Measurements from ENCODE around the gene DIP2B. TPM values are rescaled to one million over a fixed set of nuclear protein-coding genes. Genes with fewer than 3 reads are reported as not detected.

Gene DIP2B
- polyA plus RNA-seq, 1 of the 3 experiments (the other 2 are of a cell fraction) = 6.6 TPM

- POLR2A ChIA-PET = no interaction called here
- WGBS (ENCODE audit: low lambda C conversion rate) = 86% methylated on average over 3 of the region's 3 CpGs
- H3K4me2 ChIP-seq = no peak overlapping the region
- no peak overlapping the region for H2AFZ ChIP-seq (ENCODE audit: low read depth)
- TF ChIP-seq, protein P1, sequence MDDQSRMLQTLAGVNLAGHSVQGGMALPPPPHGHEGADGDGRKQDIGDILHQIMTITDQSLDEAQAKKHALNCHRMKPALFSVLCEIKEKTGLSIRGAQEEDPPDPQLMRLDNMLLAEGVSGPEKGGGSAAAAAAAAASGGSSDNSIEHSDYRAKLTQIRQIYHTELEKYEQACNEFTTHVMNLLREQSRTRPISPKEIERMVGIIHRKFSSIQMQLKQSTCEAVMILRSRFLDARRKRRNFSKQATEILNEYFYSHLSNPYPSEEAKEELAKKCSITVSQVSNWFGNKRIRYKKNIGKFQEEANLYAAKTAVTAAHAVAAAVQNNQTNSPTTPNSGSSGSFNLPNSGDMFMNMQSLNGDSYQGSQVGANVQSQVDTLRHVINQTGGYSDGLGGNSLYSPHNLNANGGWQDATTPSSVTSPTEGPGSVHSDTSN (IDR thresholded peaks at IDR 0.05) = no peak
- TF ChIP-seq FOXM1 (IDR thresholded peaks at IDR 0.05; ENCODE audit: low read depth) (no peak), GATA2 (CRISPR knock-in tag; IDR thresholded peaks at IDR 0.05) (no peak), POLR2AphosphoS5 (IDR thresholded peaks at IDR 0.05; ENCODE audit: low read depth, low read length) (no peak)
- peaks cover 0 to 8% of the 10 kb centered on the region in 2 experiments; a peak in 1 of 4 replicates for H3K4me1 ChIP-seq (ENCODE audit: control insufficient read depth in 1 of 2, insufficient read depth in 2 of 2, low read depth in 1 of 2, low read length in 1 of 2)
- H3K27me3 ChIP-seq (ENCODE audit: insufficient read depth) = no peaks in the 10 kb centered on the region
- no peak overlapping the region for H3K4me3 ChIP-seq (ENCODE audit: low read depth in 2 of 2, low read length in 1 of 2)
- H3K36me3 ChIP-seq (replicated peaks in 1 of 2; ENCODE audit: control insufficient read depth in 1 of 2, insufficient read depth in 2 of 2, low read length in 1 of 2) = no peaks in the 10 kb centered on the region
- H3K27ac ChIP-seq (ENCODE audit: low read depth in 2 of 2, low read length in 1 of 2) = no peak overlapping the region
- DNase-seq = no peak
- CTCF ChIA-PET = no interaction called here
- peaks cover 56% of the 10 kb centered on the region for H3K79me2 ChIP-seq (ENCODE audit: insufficient read depth)
- no peaks in the 10 kb centered on the region for H3K9me2 ChIP-seq
- H4K20me1 ChIP-seq (ENCODE audit: insufficient read depth) = no peaks in the 10 kb centered on the region
- H3F3A ChIP-seq (replicated peaks; ENCODE audit: insufficient read depth) = peaks cover 9% of the 10 kb centered on the region
- H3K9me3 ChIP-seq = no peaks in the 10 kb centered on the region
- no peak overlapping the region for H3K9ac ChIP-seq
Measured at GRCh38 chr12:50564948-50565297, 60.1 kb downstream of the DIP2B start.

DNA sequence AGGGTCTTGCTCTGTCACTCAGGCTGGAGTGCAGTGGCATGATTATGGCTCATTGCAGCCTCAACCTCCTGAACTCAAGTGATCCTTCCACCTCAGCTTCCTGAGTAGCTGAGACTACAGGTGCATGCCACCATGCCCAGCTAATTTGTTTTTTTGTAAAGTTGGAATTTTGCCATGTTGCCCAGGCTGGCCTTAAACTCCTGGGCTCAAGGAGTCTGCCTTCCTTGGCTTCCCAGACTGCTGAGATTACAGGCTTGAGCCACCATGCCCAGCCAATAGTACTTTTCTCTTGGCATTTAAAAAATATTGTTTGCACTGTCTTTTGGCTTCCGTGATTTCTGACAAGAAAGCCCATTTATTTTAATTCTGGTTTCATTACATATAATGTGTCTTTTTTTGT is 61.3 kb downstream of the DIP2B start:
- H2AFZ ChIP-seq (ENCODE audit: low read depth) = no peak overlapping the region
- 100% methylated on average over 1 of the region's 1 CpG for WGBS (ENCODE audit: low lambda C conversion rate)
- no peaks in the 10 kb centered on the region for H3K36me3 ChIP-seq (replicated peaks in 1 of 2; ENCODE audit: control insufficient read depth in 1 of 2, insufficient read depth in 2 of 2, low read length in 1 of 2)
- H3F3A ChIP-seq (replicated peaks; ENCODE audit: insufficient read depth) = peaks cover 7% of the 10 kb centered on the region
- H3K27ac ChIP-seq (ENCODE audit: low read depth in 2 of 2, low read length in 1 of 2) = no peak overlapping the region
- H3K27me3 ChIP-seq (ENCODE audit: insufficient read depth) = no peaks in the 10 kb centered on the region
- no peaks in the 10 kb centered on the region for H3K9me3 ChIP-seq
- ChIA-PET POLR2A (no interaction called here), CTCF (no interaction called here)
- no peak overlapping the region for H3K9ac ChIP-seq
- no peaks in the 10 kb centered on the region for H3K9me2 ChIP-seq
- H4K20me1 ChIP-seq (ENCODE audit: insufficient read depth) = no peaks in the 10 kb centered on the region
- DNase-seq = no peak
- H3K4me3 ChIP-seq (ENCODE audit: low read depth in 2 of 2, low read length in 1 of 2) = no peak overlapping the region
- H3K79me2 ChIP-seq (ENCODE audit: insufficient read depth) = peaks cover 62% of the 10 kb centered on the region
- H3K4me1 ChIP-seq (ENCODE audit: control insufficient read depth in 1 of 2, insufficient read depth in 2 of 2, low read depth in 1 of 2, low read length in 1 of 2) = peaks cover 0 to 12% of the 10 kb centered on the region in 2 experiments; a peak in 1 of 4 replicates
- TF ChIP-seq RCOR1 (IDR thresholded peaks at IDR 0.05; ENCODE audit: low read length) (no peak), CHD2 (IDR thresholded peaks at IDR 0.05; ENCODE audit: low read length, partially characterized antibody) (no peak), FOXJ3 (CRISPR knock-in tag; IDR thresholded peaks at IDR 0.05) (no peak), MXI1 (IDR thresholded peaks at IDR 0.05; ENCODE audit: low read depth, low read length) (no peak), FOXM1 (IDR thresholded peaks at IDR 0.05; ENCODE audit: low read depth) (no peak), GATA2 (CRISPR knock-in tag; IDR thresholded peaks at IDR 0.05) (no peak), IRF3 (IDR thresholded peaks at IDR 0.05; ENCODE audit: low read depth, low read length) (no peak), NRF1 (IDR thresholded peaks at IDR 0.05; ENCODE audit: low read depth, low read length) (no peak), YY1 (IDR thresholded peaks at IDR 0.05; ENCODE audit: low read depth) (no peak), RXRA (IDR thresholded peaks at IDR 0.05; ENCODE audit: borderline replicate concordance, low read depth) (no peak), TCF12 (IDR thresholded peaks at IDR 0.05) (no peak), POLR2AphosphoS5 (IDR thresholded peaks at IDR 0.05; ENCODE audit: low read depth, low read length) (no peak)
- TF ChIP-seq, protein P1 (IDR thresholded peaks at IDR 0.05) = no peak
- TF ChIP-seq, protein P2, sequence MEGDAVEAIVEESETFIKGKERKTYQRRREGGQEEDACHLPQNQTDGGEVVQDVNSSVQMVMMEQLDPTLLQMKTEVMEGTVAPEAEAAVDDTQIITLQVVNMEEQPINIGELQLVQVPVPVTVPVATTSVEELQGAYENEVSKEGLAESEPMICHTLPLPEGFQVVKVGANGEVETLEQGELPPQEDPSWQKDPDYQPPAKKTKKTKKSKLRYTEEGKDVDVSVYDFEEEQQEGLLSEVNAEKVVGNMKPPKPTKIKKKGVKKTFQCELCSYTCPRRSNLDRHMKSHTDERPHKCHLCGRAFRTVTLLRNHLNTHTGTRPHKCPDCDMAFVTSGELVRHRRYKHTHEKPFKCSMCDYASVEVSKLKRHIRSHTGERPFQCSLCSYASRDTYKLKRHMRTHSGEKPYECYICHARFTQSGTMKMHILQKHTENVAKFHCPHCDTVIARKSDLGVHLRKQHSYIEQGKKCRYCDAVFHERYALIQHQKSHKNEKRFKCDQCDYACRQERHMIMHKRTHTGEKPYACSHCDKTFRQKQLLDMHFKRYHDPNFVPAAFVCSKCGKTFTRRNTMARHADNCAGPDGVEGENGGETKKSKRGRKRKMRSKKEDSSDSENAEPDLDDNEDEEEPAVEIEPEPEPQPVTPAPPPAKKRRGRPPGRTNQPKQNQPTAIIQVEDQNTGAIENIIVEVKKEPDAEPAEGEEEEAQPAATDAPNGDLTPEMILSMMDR (IDR thresholded peaks at IDR 0.05) = no peak
- TF ChIP-seq, protein P3, sequence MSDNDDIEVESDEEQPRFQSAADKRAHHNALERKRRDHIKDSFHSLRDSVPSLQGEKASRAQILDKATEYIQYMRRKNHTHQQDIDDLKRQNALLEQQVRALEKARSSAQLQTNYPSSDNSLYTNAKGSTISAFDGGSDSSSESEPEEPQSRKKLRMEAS (IDR thresholded peaks at IDR 0.05; ENCODE audit: low read depth) = no peak
- TF ChIP-seq, protein P4, sequence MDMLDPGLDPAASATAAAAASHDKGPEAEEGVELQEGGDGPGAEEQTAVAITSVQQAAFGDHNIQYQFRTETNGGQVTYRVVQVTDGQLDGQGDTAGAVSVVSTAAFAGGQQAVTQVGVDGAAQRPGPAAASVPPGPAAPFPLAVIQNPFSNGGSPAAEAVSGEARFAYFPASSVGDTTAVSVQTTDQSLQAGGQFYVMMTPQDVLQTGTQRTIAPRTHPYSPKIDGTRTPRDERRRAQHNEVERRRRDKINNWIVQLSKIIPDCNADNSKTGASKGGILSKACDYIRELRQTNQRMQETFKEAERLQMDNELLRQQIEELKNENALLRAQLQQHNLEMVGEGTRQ (IDR thresholded peaks at IDR 0.05; ENCODE audit: borderline replicate concordance, low read depth, low read length) = no peak
- H3K4me2 ChIP-seq = no peak overlapping the region
